ENCODE data around the gene CFAP68.
"Not testable (repeated sequence)": the region's sequence is repeated elsewhere in the genome, so short reads cannot be mapped to it uniquely, and the experiment has no call there.

CFAP68 gene

DNA sequence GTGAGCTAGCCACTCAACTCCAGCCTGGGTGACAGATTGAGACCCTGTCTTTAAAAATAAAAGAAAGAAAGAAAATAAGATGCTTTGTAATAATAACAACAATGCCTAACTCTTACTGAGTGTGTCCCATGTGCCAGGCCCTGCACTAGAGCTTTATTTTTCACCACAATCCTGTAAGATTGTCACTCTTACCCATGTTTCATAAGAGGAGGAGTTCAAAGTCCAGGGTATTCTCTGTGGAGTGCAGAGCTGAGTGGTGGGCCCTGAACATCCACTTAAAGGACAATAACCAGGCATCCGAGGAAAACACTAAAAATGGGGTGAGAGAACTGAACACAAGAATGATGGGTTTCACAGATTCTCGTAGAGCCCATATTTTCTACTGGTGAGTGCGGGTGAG is 38.4 kb downstream of the CFAP68 start:
- DNase-seq (ENCODE audit: low read depth in 3 of 3), result no peak

DNA sequence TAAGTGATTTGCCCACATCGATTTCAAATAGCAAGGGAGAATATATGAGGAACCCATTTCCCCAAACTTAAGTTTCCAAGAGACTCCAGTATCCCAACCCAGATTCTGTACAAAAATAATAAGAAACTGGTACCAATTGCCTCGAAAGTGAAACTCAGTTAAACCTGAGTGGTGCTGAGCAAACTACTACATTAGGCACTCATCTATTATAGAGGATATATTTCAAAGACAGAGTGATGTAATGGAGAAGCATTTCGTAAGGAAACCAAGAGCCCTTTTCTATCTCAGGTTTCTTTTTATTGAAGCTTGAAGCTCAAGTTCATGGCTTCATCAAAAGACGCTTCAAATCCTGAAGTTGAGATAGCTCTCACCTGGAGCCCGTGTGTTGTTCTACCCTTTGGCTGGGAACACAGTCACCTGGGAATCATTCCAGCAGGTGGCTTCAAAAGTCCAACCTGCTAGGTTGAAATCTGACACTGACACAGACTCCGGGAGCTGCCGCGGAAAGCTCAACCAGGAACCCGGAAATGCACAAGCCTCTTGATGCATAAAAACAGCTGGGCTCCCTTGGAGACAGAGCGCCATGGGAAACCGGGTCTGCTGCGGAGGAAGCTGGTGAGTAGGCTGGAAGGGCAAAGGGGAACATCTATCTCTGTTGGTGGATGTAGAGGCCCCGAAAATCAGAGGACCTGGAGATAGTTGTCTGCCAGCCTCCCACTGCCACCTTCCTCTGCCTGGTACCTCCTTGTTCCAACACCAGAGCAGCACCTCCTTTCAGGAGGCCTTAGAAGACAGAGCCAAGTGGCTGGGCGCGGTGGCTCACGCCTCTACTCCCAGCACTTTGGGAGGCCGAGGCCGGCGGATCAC is 39.3 kb downstream of the CFAP68 start, which contains the start of gene C11orf52:
Gene C11orf52, plus strand, starts transcription at position 524 of the 867 bp plus-strand sequence. Its CDS starts 60 bp downstream, at position 584.
- DNase-seq (ENCODE audit: low read depth in 3 of 3), result no peak

DNA sequence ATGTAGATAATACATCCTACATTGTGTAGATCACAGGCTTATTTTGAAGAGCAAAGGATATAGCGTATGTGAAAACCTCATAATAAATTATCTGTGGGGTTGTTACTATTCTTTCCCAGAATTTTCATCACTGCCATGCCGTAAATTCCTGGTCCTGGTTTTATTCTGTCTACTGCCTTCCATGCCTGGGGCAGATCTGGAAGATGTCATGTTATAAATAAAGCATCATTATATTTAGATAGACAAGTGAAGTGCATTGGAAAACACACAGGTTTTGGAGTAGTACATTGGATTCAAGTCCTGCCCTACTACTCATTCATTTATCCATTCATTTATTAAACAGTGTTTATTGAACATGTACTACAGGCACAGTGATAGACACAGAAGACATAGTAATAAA is 41.6 kb downstream of the CFAP68 start:
- no peak for DNase-seq (ENCODE audit: low read depth in 3 of 3)

DNA sequence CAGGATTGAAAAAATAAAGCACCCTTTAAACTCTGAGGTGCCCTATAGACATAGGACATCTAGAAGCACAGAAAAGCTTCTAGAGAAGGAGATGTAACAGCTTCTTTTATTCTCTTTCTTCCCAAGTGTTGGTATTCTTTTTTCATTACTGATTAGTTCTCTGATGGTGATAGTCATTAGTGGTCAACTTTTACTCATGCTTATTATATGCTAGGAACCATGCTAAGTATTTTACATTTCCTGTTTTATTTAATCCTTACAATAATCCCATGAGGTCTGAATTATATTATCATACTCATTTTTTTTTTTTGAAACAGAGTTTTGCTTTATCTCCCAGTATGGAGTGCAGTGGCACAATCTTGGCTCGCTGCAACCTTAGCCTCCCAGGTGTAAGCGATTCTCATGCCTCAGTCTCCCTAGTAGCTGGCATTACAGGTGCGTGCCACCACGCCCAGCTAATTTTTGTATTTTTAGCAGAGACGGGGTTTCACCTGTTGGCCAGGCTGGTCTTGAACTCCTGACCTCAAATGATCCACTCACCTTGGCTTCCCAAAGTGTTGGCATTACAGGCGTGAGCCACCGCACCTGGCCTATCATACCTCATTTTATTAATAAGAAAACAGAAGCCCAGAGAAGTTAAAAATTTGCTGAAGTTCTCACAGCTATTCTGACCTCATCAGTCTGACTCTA is 42.3 kb downstream of the CFAP68 start:
- DNase-seq (ENCODE audit: low read depth in 3 of 3), result no peak

DNA sequence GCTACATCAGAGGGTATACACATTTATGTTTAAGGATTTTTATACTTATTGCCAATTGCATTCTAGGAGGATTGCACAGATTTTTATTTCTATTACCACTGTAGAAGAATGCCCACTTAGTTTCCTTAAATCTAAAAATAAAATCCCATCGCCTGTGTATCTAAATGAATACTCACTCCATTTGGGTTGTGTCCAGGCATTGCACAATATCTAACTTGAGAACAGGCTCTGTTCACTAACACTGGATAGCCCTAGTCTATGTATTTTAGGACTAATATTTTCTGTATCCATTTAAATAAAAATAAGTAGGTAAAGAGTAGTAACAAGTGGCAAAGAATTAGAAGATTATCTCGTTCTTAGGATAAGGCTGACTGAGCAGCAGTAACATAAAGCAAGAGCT is 43.5 kb downstream of the CFAP68 start:
- no peak for DNase-seq (ENCODE audit: low read depth in 3 of 3)

DNA sequence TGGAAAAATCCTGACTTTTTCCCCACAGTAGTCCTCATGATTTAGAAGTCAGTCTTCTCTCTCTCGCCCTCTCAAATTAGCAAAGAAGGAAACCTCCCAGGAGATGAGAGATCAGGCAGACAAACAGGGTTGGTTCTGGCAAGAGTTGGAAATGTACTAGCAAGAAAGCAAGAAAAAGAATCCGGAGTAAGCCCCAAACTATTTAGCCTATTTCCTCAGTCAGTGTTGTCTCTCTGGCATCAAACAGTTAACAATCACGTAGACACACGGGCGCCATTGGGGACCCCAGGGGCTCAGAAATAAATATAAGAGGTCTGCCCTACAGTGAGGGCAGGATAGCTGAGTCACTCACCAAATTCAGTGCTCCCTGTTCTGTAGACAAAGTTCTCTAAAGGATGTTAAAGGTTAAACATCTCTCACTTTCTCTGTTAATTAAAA is 44.0 kb downstream of the CFAP68 start:
- no peak for DNase-seq (ENCODE audit: low read depth in 3 of 3)

DNA sequence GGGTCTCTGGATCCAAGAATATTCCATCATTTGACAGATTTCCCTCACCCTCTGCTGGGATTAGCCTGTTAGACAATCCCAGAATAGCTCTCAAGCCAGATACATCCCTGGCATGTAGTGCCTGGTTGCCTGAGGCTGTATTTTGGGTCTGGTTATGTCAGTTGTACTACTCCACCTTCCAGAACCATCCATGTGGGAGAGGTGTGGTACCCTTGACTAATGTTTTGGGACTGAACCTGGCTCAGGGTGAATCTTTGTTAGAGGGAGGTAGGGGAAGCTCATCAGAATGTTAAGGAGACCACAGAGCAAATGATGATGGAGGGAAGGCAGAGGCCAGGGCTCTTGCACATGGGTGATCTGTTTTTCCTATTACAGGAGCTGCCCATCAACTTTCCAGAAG is 44.6 kb downstream of the CFAP68 start:
- DNase-seq (ENCODE audit: low read depth in 3 of 3), result no peak

DNA sequence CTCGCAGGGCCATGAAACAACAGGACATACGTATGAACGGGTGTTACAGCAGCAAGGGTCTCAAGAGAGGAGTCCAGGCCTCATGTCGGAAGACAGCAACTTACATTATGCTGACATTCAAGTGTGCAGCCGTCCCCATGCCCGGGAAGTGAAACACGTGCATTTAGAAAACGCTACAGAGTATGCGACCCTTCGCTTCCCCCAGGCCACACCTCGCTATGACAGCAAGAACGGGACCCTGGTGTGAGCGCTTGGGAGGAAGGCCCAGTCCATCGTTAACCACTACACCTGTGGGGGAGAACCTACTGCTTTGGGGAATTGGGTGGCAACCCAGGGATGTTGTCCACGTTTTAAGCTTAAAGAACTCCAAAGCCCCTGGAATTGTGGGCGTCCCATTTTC is 46.6 kb downstream of the CFAP68 start:
- no peak for DNase-seq (ENCODE audit: low read depth in 3 of 3)

DNA sequence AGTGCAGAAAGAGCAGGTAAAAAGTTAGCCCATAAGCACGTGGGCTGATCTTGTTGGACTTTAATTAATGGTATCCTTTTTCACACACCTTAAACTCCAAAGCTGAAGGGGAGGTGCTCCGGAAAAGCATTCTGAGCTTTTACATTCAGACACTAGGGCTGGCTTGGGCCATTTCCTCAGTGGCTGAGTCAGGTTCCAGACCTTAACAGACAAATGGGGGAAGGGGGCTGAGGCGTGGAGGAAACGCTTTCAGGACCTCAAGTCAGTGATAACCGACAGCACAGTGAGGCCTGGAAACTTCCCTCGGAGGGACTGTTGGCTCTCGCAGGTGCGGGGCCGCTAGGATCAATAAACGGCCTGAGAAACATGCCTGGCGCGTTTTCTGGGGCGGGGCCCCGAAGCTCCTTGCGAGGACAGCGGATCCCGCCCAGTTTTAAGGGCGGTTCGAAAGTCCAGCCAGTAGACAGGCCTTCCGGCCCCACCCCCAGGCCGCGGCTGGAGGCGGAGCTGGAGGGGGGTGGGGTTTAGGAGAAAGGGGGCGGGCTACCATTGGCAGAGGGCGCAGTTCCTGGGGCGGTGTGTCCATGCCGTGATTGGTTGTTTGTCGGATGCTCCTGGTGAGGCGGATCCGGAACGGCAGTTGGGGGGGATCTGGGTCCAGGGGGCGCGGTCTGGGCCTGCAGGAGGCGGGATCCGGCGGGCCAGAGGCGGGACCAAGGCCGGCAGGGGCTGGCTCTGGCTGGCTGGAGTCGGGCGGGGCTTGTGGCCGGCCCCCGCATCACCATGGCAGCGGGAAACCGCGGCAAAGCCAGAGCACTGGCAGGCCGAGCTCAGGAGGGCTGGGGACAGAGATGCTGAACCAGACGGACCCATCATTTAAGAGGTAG is 47.4 kb downstream of the CFAP68 start:
- DNase-seq (ENCODE audit: low read depth in 3 of 3), result peak; percentile 86 to 94 (median 90)

DNA sequence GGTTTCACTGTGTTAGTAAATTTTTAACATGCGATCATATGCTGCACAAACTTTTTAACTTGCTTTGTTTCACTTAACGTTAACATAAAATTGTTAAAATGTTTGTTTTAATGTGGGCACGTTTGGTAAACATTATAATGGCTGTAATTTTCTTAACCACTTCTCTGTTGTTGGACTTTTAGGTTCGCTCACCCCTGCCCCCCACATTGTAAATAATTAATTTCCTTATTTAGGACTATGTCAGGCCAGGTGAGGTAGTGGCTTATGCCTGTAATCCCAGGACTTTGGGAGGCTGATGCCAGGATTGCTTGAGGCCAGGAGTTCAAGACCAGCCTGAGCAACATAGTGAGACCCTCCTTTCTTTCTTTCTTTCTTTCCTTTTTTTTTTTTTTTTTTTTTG is 51.1 kb downstream of the CFAP68 start:
- DNase-seq (ENCODE audit: low read depth in 3 of 3), result no peak

DNA sequence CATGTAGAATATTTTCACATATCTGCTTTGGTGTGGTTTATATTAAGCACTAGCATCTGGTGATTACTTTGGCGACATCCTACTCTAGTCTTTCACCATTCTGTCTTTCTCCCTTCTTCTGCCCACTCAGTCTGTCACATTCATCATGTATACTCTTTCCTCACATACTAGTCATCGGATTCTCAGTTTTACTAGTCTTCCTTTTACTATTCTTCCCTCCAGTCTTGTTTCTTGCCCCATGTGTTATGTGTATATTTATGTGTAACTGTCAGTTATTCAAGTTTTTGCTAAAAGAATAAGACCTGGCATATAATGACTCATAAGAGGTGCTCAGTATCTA is 53.2 kb downstream of the CFAP68 start:
- DNase-seq (ENCODE audit: low read depth in 3 of 3), result no peak

DNA sequence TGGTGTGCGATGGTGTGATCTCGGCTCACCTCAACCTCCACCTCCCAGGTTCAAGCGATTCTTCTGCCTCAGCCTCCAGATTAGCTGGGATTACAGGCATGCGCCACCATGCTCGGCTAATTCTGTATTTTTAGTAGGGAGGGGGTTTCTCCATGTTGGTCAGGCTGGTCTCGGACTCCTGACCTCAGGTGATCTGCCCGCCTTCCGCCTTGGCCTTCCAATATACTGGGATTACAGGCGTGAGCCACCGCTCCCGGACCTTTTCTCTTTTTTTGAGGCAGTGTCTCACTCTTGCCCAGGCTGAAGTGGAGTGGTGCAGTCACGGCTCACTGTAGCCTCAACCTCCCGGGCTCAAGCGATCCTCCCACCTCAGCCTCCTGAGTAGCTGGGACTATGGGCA is 53.8 kb downstream of the CFAP68 start:
- DNase-seq (ENCODE audit: low read depth in 3 of 3), result not testable (repeated sequence)

DNA sequence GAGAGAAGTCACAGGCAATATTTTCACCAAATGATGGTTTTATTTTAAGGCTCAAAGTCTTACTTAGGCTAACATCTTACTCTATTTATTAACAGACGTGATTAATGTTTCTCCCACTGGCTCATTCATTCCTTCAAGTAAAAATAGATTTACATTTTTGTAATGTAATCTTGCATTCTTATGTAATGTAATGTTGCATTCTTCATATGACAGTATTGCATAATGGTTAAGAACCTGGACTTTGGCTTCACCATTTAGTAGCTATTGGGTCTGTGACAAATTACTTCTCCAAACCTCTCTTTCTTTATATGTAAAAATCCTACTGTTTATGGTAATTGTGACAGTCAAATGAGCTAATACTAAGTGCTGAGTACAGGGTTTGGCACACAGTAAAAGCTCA is 54.5 kb downstream of the CFAP68 start:
- DNase-seq (ENCODE audit: low read depth in 3 of 3), result no peak

DNA sequence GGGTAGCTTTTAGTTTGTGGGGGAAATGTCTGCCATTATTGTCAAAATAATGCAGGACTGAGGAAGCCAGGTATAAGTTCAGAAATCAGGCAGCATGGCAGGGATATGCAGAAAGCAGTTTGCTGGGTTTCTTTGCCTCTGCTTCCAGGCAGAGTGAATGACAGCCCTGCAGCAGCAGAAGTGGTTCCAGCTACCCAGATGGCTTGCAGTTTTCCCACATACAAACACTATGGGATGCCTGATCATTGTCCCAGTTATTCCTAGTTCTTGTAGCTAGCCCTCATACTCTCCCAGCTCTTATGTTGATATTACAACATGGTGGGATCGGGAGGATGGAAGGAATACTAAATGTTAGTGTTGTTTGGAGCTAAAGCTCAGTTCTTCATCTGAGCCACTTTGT is 55.0 kb downstream of the CFAP68 start:
- no peak for DNase-seq (ENCODE audit: low read depth in 3 of 3)
